Renal cortical epithelial cell (primary cell): Measurements from ENCODE around the gene OR8B8. TPM values are rescaled to one million over a fixed set of nuclear protein-coding genes. Genes with fewer than 3 reads are reported as not detected.
"Not testable (repeated sequence)": the region's sequence is repeated elsewhere in the genome, so short reads cannot be mapped to it uniquely, and the experiment has no call there.

Experiments used
- DNase-seq: peaks from one replicate; pipeline ENCODE4 v3.0.0-alpha.2; 2011; ENCODE audit warnings: low read depth
- total RNA-seq: library from RNA; depleted of rRNA; stranded (reverse); fragments of >200 nt; gene quantifications from 2 replicates; pipeline ENCODE4 v1.2.3, GENCODE V29; 2014

OR8B8 gene
- total RNA-seq, 1 donor from 2014 or later, result not detected

GRCh38 chr11:124441519-124441918 is 4.0 kb downstream of the OR8B8 start:
- no peak for DNase-seq

DNA sequence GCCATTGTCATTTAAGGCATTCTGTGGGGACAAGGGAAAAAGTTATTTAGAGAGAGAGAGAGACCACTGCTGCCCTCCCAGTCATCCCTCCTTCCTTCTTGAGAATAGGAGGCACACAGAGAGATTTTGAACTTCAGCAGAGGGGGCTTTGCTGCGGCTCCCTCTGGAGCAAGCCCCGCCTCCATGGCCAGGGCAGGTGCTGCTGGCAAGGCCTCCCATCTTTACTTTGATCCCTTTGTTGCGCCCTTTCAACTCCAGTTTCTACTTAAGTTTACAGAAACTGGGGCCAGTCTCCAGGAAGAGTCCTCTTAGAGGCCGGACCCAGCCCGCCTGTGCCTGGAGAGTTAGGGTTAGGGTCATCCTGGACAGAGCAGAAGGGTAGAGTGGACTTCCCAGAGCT is 4.4 kb downstream of the OR8B8 start:
- no peak for DNase-seq

- DNase-seq, result no peak
These were observed 4.9 kb downstream of the OR8B8 start for GRCh38 chr11:124440608-124441007.

GRCh38 chr11:124434699-124435098 is 10.8 kb downstream of the OR8B8 start:
- DNase-seq, result no peak

DNA sequence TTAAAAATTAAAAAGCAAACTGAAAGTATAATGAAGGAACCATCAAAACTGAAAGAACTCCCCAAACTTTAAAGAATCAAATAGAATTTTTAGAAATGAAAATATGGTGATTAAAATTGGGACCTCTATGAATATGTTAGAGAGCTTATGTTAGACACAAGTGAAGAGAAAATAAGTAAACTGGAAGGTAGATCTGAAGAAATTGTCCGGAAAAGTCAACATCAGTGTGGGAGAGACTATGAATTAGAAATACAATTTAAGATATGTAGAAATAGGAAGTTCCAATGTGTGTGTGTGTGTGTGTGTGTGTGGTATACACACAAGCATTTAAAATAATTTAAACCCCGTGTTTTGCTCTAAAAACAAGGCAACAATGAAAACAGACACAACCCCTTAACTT is 15.9 kb downstream of the OR8B8 start:
- no peak for DNase-seq

DNA sequence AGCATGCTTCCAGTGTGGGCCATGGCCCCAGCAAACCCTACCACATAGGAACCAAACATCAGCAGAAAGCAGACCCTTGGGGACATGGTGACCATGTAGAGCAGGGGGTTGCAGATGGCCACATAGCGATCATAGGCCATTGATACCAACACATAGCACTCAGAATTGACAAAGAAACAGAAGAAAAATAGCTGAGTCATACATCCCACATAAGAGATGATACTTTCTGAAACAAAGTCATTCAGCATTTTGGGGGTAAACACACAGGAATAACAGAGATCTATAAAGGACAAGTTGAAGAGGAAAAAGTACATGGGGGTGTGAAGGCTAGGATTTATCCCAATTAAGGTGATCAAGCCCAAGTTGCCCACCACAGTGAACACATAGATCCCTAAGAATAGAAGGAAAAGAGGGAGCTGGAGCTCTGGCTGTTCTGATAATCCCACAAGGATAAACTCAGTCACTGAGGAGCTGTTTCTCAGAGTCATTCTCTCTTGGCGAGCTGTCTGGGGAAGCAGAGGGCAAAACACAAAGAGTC is 21.0 kb downstream of the OR8B8 start, which contains the start of gene OR8B4:
OR8B4 (minus strand) TSS at position 488 of the 538 bp plus-strand sequence; CDS start at position 488, 0 bp downstream.
- no peak for DNase-seq

- no peak for DNase-seq
These were observed 24.5 kb downstream of the OR8B8 start for GRCh38 chr11:124421043-124421442.

GRCh38 chr11:124415356-124415923 is 30.1 kb downstream of the OR8B8 start:
- peak; percentile 54 for DNase-seq

DNA sequence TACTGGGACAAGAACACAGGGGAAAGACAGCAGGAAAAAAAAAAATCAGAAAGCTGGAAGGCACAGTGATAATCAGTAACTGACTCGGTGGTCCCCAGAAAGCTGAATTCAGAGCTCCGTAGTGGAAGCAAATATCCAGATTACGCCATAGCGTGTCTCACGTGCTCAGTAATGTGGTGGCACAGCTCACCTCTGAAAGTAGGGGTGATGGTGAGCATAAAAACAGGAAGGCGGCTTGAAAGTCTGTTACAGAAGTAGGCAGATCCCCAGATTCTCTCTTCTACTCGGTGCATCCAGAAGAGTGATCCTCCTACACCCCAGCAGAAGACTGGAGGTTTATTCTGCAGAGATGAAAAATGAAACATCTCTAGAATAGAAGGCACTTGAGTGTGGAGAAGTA is 35.6 kb downstream of the OR8B8 start:
- DNase-seq, result no peak

GRCh38 chr11:124405581-124405980 is 39.9 kb downstream of the OR8B8 start:
- no peak for DNase-seq

GRCh38 chr11:124403186-124403585 is 42.3 kb downstream of the OR8B8 start:
- DNase-seq, result not testable (repeated sequence)

GRCh38 chr11:124402326-124402922 is 43.1 kb downstream of the OR8B8 start:
- DNase-seq, result peak; percentile 70

DNA sequence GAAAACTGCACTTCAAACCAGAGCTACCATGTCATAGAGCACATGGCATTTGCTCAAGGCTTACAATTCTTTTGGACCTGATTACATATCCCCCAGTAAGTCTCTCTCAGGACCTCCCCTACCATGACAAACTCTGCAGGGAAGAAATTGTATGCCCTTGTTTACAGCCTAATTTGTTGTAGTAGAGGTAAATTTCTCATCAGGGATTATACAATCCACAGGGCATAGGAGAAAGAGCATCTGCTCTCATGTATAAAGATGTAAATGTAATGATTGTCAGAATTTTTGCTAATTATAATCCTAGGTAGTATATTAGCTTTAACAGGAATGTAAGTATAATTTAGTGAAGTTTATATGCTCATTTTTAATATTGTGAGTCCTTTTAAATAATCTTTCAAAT is 46.6 kb downstream of the OR8B8 start, which contains the start of gene OR8B3:
OR8B3 (minus strand) TSS at position 101 of the 400 bp plus-strand sequence. CDS start 1,673 bp downstream, outside the sequence.
- no peak for DNase-seq

DNA sequence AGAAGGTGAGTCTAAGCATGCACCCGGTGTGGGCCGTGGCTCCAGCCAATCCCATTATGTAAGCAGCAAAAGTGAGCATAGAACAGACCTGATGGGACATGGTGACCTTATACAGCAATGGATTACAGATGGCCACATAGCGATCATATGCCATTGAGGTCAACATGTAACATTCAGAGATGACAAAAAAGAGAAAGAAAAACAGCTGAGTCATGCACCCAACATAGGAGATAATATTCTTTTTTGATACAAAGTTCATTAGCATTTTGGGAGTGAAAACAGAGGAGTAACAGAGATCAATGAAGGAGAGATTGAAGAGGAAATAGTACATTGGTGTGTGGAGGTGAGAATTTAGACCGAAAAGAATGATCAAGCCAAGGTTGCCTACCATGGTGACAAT is 48.6 kb downstream of the OR8B8 start:
- not testable (repeated sequence) for DNase-seq

DNA sequence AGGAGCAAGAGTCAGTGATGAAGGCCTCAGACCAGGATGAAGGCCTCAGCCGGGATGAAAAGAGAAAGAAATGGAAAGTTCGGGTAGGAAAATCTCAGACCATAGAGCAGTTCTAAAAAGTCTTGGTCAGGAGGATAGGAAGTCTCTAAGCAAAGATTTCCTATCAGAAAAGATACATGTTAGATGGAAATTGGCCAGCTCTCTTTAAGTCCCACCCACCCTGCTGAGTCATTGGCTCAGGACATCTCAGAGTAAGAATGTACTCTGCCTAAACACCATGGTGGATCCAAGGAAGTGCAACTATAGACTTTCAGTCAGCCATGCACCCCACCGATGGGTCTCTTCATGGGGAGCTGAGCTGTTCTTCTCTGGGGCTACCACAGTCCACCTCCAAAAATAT is 51.1 kb downstream of the OR8B8 start:
- no peak for DNase-seq

Other genes with a start within 250 kb of the OR8B8 start
- gene OR8G1, start 204.6 kb downstream of the OR8B8 start, total RNA-seq, result not detected in 2 replicates
- gene OR8G5, start 189.3 kb downstream of the OR8B8 start, total RNA-seq, result not detected in 2 replicates
- gene OR8D1, start 131.7 kb downstream of the OR8B8 start, total RNA-seq, result not detected in 2 replicates
- not detected in 2 replicates for gene OR8D2, start 125.5 kb downstream of the OR8B8 start, total RNA-seq
- not detected in 2 replicates for gene OR8B2, start 61.2 kb downstream of the OR8B8 start, total RNA-seq
- not detected in 2 replicates for gene OR8B3, start 46.7 kb downstream of the OR8B8 start, total RNA-seq
- gene OR8B4, start 20.8 kb downstream of the OR8B8 start, total RNA-seq, result not detected in 2 replicates
- not detected in 2 replicates for gene OR8B12, start 98.0 kb upstream of the OR8B8 start, total RNA-seq
- gene OR8A1, start 124.3 kb upstream of the OR8B8 start, total RNA-seq, result not detected in 2 replicates
- not detected in 2 replicates for gene PANX3, start 165.7 kb upstream of the OR8B8 start, total RNA-seq
- gene TBRG1, start 177.2 kb upstream of the OR8B8 start, total RNA-seq, result 22.4 and 33.1 TPM in 2 replicates
- 8.7 and 36.5 TPM in 2 replicates for gene SIAE, start 228.0 kb upstream of the OR8B8 start, total RNA-seq
- 11.3 and 22.6 TPM in 2 replicates for gene SPA17, start 228.2 kb upstream of the OR8B8 start, total RNA-seq